A673 (cell line): ENCODE results near the gene ERCC6.

Experiments
- EZH2 ChIP-seq: fragments of 200-600 bp; sonication (generic); IDR thresholded peaks from 2 replicates; pipeline ENCODE4 v1.6.1; 2017; ENCODE audit warnings: borderline replicate concordance, low read depth, mild to moderate bottlenecking, mixed read lengths, antibody characterized with exemption, low read length; ENCODE audit not compliant: poor library complexity, severe bottlenecking
- TF ChIP-seq, protein P1 (sequence below): fragments of 300-800, 200-600 bp; sonication (generic); conservative IDR thresholded peaks from 2 replicates; pipeline ENCODE4 v1.5.1; 2017; ENCODE audit warnings: low read depth, mild to moderate bottlenecking, antibody characterized with exemption, low read length, moderate library complexity, mixed read lengths

DNA sequence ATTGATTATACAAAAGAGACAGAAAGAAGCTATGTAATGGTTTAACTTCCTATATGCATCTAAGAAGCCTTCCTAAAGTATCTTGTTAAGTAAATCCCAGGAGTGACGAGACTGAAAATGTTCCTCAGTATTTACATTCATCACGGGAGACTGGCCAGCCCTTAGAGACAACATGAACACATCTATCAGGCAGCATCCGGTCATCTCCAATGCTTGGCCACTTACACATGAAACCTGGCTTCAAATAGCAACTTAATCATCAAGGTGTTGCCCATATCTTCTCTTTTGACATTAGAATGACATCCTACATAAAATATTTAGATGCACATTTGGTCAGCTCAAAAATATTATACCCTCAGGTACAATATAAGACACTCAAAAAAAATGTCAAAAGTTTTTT lies 33.8 kb downstream of the ERCC6 start:
- TF ChIP-seq, protein P1, sequence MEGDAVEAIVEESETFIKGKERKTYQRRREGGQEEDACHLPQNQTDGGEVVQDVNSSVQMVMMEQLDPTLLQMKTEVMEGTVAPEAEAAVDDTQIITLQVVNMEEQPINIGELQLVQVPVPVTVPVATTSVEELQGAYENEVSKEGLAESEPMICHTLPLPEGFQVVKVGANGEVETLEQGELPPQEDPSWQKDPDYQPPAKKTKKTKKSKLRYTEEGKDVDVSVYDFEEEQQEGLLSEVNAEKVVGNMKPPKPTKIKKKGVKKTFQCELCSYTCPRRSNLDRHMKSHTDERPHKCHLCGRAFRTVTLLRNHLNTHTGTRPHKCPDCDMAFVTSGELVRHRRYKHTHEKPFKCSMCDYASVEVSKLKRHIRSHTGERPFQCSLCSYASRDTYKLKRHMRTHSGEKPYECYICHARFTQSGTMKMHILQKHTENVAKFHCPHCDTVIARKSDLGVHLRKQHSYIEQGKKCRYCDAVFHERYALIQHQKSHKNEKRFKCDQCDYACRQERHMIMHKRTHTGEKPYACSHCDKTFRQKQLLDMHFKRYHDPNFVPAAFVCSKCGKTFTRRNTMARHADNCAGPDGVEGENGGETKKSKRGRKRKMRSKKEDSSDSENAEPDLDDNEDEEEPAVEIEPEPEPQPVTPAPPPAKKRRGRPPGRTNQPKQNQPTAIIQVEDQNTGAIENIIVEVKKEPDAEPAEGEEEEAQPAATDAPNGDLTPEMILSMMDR: no peak
- no peak for TF ChIP-seq EZH2
